LoVo (cell line): ENCODE data around the gene ST3GAL2.
"Not testable (repeated sequence)": the region's sequence is repeated elsewhere in the genome, so short reads cannot be mapped to it uniquely, and the experiment has no call there.

Source experiments
- DNase-seq: peaks from one replicate; pipeline ENCODE4 v3.0.0-alpha.2; 2016; ENCODE audit warnings: low spot score

Gene ST3GAL2

GRCh38 chr16:70332728-70333127 lies 106.2 kb downstream of the ST3GAL2 start:
- not testable (repeated sequence) for DNase-seq

- DNase-seq: no peak
These were observed 107.1 kb downstream of the ST3GAL2 start for GRCh38 chr16:70331588-70332358.

GRCh38 chr16:70331091-70331490 lies 107.8 kb downstream of the ST3GAL2 start:
- no peak for DNase-seq
